Measurements from ENCODE around the gene CPS1. TPM values are rescaled to one million over a fixed set of nuclear protein-coding genes. Genes with fewer than 3 reads are reported as not detected.

Gene CPS1
- total RNA-seq, 2 donors from 2014 or later = 2.7 to 3.3 TPM

DNA sequence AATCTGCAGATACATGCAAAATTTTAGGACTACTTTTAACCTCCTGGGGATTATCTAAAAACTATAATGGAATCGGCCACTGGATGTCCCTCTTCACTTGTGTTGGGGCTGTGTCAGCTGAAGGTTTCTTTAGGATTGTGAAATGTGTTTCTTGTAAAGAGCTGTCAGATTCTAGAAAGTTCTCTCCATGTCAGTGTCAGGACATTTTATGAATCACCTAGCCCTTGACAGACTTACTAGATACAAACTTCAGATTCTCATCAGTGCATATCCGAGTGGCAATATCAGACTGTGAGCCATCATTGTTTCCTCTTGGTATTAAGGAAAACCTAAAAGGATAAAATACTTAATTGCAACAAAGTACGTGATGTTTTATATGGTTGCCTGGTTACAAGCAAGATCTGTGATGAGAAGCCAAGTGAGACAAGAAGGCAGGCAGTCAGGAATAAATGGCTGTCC is 107.3 kb downstream of the CPS1 start:
- H3K27me3 ChIP-seq = no peaks in the 10 kb centered on the region
- H3K4me1 ChIP-seq = no peaks in the 10 kb centered on the region
- TF ChIP-seq, protein P1, sequence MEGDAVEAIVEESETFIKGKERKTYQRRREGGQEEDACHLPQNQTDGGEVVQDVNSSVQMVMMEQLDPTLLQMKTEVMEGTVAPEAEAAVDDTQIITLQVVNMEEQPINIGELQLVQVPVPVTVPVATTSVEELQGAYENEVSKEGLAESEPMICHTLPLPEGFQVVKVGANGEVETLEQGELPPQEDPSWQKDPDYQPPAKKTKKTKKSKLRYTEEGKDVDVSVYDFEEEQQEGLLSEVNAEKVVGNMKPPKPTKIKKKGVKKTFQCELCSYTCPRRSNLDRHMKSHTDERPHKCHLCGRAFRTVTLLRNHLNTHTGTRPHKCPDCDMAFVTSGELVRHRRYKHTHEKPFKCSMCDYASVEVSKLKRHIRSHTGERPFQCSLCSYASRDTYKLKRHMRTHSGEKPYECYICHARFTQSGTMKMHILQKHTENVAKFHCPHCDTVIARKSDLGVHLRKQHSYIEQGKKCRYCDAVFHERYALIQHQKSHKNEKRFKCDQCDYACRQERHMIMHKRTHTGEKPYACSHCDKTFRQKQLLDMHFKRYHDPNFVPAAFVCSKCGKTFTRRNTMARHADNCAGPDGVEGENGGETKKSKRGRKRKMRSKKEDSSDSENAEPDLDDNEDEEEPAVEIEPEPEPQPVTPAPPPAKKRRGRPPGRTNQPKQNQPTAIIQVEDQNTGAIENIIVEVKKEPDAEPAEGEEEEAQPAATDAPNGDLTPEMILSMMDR (IDR thresholded peaks at IDR 0.05) = no peak
- no peak overlapping the region for H3K4me3 ChIP-seq
- H3K27ac ChIP-seq = no peak overlapping the region
- no peak for DNase-seq
- intact Hi-C loops (cut with DNase I) = no loop called here
- no peaks in the 10 kb centered on the region for H3K9me3 ChIP-seq
- H3K36me3 ChIP-seq = no peaks in the 10 kb centered on the region
- no peak overlapping the region for H3K9ac ChIP-seq (ENCODE audit: low read depth in 2 of 2, low read length in 2 of 2)

DNA sequence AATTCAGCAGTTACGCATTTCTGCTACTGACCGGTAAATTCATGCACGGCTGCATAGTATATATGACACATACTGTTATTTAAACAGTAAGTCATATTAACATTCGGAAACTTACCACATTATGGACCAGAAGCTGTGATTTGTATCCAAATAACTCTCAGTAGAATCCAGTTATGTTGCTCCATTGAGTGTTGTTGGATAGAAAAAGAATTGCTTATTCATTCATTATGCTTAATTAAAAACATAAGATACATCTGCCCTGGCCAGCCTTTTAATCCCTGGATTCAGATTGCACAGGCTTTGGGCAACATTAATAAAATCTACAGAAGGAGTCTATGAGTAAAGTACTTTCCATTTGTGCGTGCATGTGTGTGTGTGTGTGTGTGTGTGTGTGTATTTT is 111.3 kb downstream of the CPS1 start:
- H3K27ac ChIP-seq = no peak overlapping the region
- TF ChIP-seq, protein P1 (IDR thresholded peaks at IDR 0.05) = no peak

GRCh38 chr2:210671065-210671464 is 114.7 kb downstream of the CPS1 start:
- TF ChIP-seq, protein P1 (IDR thresholded peaks at IDR 0.05) = no peak
- no peak overlapping the region for H3K9ac ChIP-seq (ENCODE audit: low read depth in 2 of 2, low read length in 2 of 2)
- no peak overlapping the region for H3K27ac ChIP-seq
- H3K4me3 ChIP-seq = no peak overlapping the region
- no peaks in the 10 kb centered on the region for H3K9me3 ChIP-seq
- no peaks in the 10 kb centered on the region for H3K4me1 ChIP-seq
- no peaks in the 10 kb centered on the region for H3K27me3 ChIP-seq
- no peak for DNase-seq
- no peaks in the 10 kb centered on the region for H3K36me3 ChIP-seq
- intact Hi-C loops (cut with DNase I) = no loop called here

More for the DNA sequence above, 111.3 kb downstream of the CPS1 start:
- no peaks in the 10 kb centered on the region for H3K9me3 ChIP-seq
- H3K4me1 ChIP-seq = no peaks in the 10 kb centered on the region
- no peak for DNase-seq
- no peak overlapping the region for H3K4me3 ChIP-seq
- H3K9ac ChIP-seq (ENCODE audit: low read depth in 2 of 2, low read length in 2 of 2) = no peak overlapping the region
- intact Hi-C loops (cut with DNase I) = no loop called here
- H3K36me3 ChIP-seq = no peaks in the 10 kb centered on the region
- H3K27me3 ChIP-seq = no peaks in the 10 kb centered on the region

DNA sequence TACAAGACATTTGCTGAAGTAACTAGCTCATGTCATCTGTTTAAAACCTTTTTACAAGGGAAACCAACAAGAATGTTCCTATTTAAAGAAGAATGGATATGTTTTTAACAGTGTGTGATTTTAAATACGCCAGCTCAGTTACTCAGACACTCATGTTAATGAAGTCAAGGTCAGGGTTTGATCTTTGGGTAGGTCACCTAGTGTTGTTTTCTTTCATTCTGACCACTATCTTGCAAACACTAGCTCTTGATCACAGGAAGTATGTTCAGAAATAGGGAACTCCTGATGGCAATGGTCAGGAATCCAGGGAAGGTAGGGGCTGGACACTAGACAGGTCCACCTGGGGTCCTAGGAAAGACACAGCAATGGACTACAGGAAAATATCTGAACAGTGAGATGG is 116.7 kb downstream of the CPS1 start:
- no peak for DNase-seq
- Histone ChIP-seq H3K9me3 (no peaks in the 10 kb centered on the region), H3K27ac (no peak overlapping the region), H3K4me1 (no peaks in the 10 kb centered on the region), H3K4me3 (no peak overlapping the region), H3K27me3 (no peaks in the 10 kb centered on the region), H3K36me3 (no peaks in the 10 kb centered on the region), H3K9ac (ENCODE audit: low read depth in 2 of 2, low read length in 2 of 2) (no peak overlapping the region)
- intact Hi-C loops (cut with DNase I) = no loop called here
- TF ChIP-seq, protein P1 (IDR thresholded peaks at IDR 0.05) = no peak

DNA sequence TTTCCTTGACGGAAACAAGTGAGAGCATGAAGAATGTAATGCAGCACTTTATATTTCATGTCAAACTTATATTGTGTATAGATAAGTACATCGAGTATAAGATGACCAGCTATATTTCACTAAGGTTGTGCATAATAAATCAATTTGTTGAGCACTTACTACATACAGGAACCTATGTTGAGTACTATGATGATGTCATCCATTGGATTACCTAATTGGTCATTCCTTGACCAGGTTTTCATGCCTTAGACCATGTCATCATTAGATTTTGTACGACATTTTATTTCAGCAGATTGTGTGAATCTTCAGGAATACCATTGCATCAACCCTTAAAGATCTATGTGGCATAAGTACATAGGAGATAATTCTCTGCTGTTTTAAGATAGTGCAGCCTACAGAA is 119.7 kb downstream of the CPS1 start:
- TF ChIP-seq, protein P1 (IDR thresholded peaks at IDR 0.05) = no peak
- Histone ChIP-seq H3K9ac (ENCODE audit: low read depth in 2 of 2, low read length in 2 of 2) (no peak overlapping the region), H3K27ac (no peak overlapping the region), H3K9me3 (no peaks in the 10 kb centered on the region), H3K4me1 (no peaks in the 10 kb centered on the region), H3K36me3 (no peaks in the 10 kb centered on the region), H3K4me3 (no peak overlapping the region), H3K27me3 (no peaks in the 10 kb centered on the region)
- DNase-seq = no peak
- intact Hi-C loops (cut with DNase I) = no loop called here

- no peak overlapping the region for H3K4me3 ChIP-seq
- no peaks in the 10 kb centered on the region for H3K27me3 ChIP-seq
- no peaks in the 10 kb centered on the region for H3K4me1 ChIP-seq
- no peaks in the 10 kb centered on the region for H3K36me3 ChIP-seq
- no peak for DNase-seq
- H3K9ac ChIP-seq (ENCODE audit: low read depth in 2 of 2, low read length in 2 of 2) = no peak overlapping the region
- intact Hi-C loops (cut with DNase I) = no loop called here
- TF ChIP-seq, protein P1 (IDR thresholded peaks at IDR 0.05) = no peak
- no peak overlapping the region for H3K27ac ChIP-seq
- H3K9me3 ChIP-seq = no peaks in the 10 kb centered on the region
Observed at GRCh38 chr2:210681491-210681890, 125.1 kb downstream of the CPS1 start.
